HEK293T (cell line): ENCODE measurements around the gene ATXN2.

Experiments
- CTCF ChIA-PET: fragments of 350-600 bp; formaldehyde crosslinking; extraction: SDS; loops from one replicate; lab custom pipeline; 2021; ENCODE audit warnings: antibody characterized with exemption, inconsistent platforms; lab: Yijun Ruan, JAX
- POLR2A ChIA-PET: fragments of 350-600 bp; formaldehyde crosslinking; extraction: SDS; loops from one replicate; lab custom pipeline; 2020; ENCODE audit warnings: antibody characterized with exemption, inconsistent platforms; lab: Yijun Ruan, JAX
- DNase-seq: peaks from one replicate; pipeline ENCODE4 v3.0.0; 2012; ENCODE audit warnings: mixed read lengths; ENCODE audit errors: extremely low spot score
- ARNT ChIP-seq: fragments of 450-650 bp; IDR thresholded peaks from 2 replicates; pipeline ENCODE4 v1.6.1; 2017; ENCODE audit warnings: mild to moderate bottlenecking
- BHLHE40 ChIP-seq: fragments of 450-650 bp; IDR thresholded peaks from 2 replicates; pipeline ENCODE4 v1.6.1; 2016; ENCODE audit warnings: mild to moderate bottlenecking, moderate library complexity, borderline replicate concordance
- CTBP1 ChIP-seq: fragments of 450-650 bp; IDR thresholded peaks from 2 replicates; pipeline ENCODE4 v1.6.1; 2016; ENCODE audit warnings: borderline replicate concordance
- ELF4 ChIP-seq: fragments of 450-650 bp; IDR thresholded peaks from 2 replicates; pipeline ENCODE4 v1.6.1; 2017; ENCODE audit warnings: antibody characterized with exemption
- FOXA1 ChIP-seq: fragments of 450-650 bp; IDR thresholded peaks from 2 replicates; pipeline ENCODE4 v1.6.1; 2016; ENCODE audit warnings: mild to moderate bottlenecking
- FOXK2 ChIP-seq: fragments of 450-650 bp; IDR thresholded peaks from 2 replicates; pipeline ENCODE4 v1.6.1; 2016; ENCODE audit warnings: mild to moderate bottlenecking
- FOXM1 ChIP-seq: fragments of 450-650 bp; IDR thresholded peaks from 2 replicates; pipeline ENCODE4 v1.6.1; 2017; ENCODE audit warnings: mild to moderate bottlenecking, borderline replicate concordance
- HDGF ChIP-seq: fragments of 450-650 bp; IDR thresholded peaks from 2 replicates; pipeline ENCODE4 v1.6.1; 2017; ENCODE audit warnings: antibody characterized with exemption, borderline replicate concordance
- L3MBTL2 ChIP-seq: fragments of 450-650 bp; conservative IDR thresholded peaks from 2 replicates; pipeline ENCODE4 v1.6.1; 2016; ENCODE audit warnings: mild to moderate bottlenecking
- LEF1 ChIP-seq: fragments of 450-650 bp; IDR thresholded peaks from 2 replicates; pipeline ENCODE4 v1.6.1; 2017; ENCODE audit warnings: mild to moderate bottlenecking, borderline replicate concordance
- NFRKB ChIP-seq: fragments of 450-650 bp; IDR thresholded peaks from 2 replicates; pipeline ENCODE4 v1.6.1; 2016; ENCODE audit warnings: mild to moderate bottlenecking, moderate library complexity
- PKNOX1 ChIP-seq: fragments of 450-650 bp; IDR thresholded peaks from 2 replicates; pipeline ENCODE4 v1.6.1; 2016
- SP1 ChIP-seq: fragments of 450-650 bp; IDR thresholded peaks from 2 replicates; pipeline ENCODE4 v1.6.1; 2017
- SUZ12 ChIP-seq: fragments of 450-650 bp; IDR thresholded peaks from 2 replicates; pipeline ENCODE4 v1.6.1; 2016; ENCODE audit warnings: mild to moderate bottlenecking
- TARDBP ChIP-seq: fragments of 450-650 bp; IDR thresholded peaks from 2 replicates; pipeline ENCODE4 v1.6.1; 2016
- ZNF384 ChIP-seq: fragments of 450-650 bp; IDR thresholded peaks from 2 replicates; pipeline ENCODE4 v1.6.1; 2016

The ATXN2 gene

GRCh38 chr12:111412007-111412829 is 186.9 kb downstream of the ATXN2 start:
- DNase-seq, result no peak
- ChIA-PET POLR2A (no interaction called here), CTCF (interaction anchor here (0.5 to 2.2 kb wide), 4 partner anchors 16 to 261 kb away, joined by 3 to 8 read pairs (median 4); no protein-coding TSS in a partner anchor)
- TF ChIP-seq FOXM1 (no peak), ARNT (no peak), FOXK2 (no peak), SP1 (no peak), L3MBTL2 (no peak), SUZ12 (no peak), ZNF384 (no peak), FOXA1 (no peak), CTBP1 (no peak), TARDBP (no peak), LEF1 (no peak), NFRKB (no peak), ELF4 (no peak)

GRCh38 chr12:111411185-111411764 is 187.8 kb downstream of the ATXN2 start:
- ChIA-PET CTCF (interaction anchor here (0.5 to 1.1 kb wide), 4 partner anchors 14 to 262 kb away, joined by 3 to 4 read pairs (median 4); no protein-coding TSS in a partner anchor), POLR2A (no interaction called here)
- no peak for DNase-seq
- TF ChIP-seq NFRKB (no peak), CTBP1 (no peak), FOXA1 (no peak), SUZ12 (no peak), ELF4 (no peak), L3MBTL2 (no peak), FOXM1 (no peak), ARNT (no peak), HDGF (no peak), PKNOX1 (no peak), ZNF384 (no peak), BHLHE40 (no peak), TARDBP (no peak), LEF1 (no peak)

GRCh38 chr12:111410431-111411184 is 188.5 kb downstream of the ATXN2 start:
- no peak for TF ChIP-seq ARNT
- TF ChIP-seq SP1, result no peak
- no peak for TF ChIP-seq BHLHE40
- no peak for TF ChIP-seq PKNOX1
- TF ChIP-seq LEF1, result no peak
- ChIA-PET POLR2A (no interaction called here), CTCF (interaction anchor here (1.0 to 1.1 kb wide), 2 partner anchors 15 to 41 kb away, joined by 3 to 4 read pairs; no protein-coding TSS in a partner anchor)
- DNase-seq, result no peak

- TF ChIP-seq TARDBP (no peak), ARNT (no peak), SP1 (no peak), PKNOX1 (no peak), HDGF (no peak), FOXK2 (no peak), SUZ12 (no peak), ELF4 (no peak), BHLHE40 (no peak), FOXA1 (no peak), L3MBTL2 (no peak)
- ChIA-PET CTCF (interaction anchor here (1.0 to 1.1 kb wide), 2 partner anchors 16 to 42 kb away, joined by 3 to 4 read pairs; no protein-coding TSS in a partner anchor), POLR2A (no interaction called here)
- no peak for DNase-seq
These were observed 189.2 kb downstream of the ATXN2 start for GRCh38 chr12:111409780-111410430.

- DNase-seq, result no peak
- TF ChIP-seq BHLHE40 (no peak), NFRKB (no peak), CTBP1 (no peak)
- ChIA-PET POLR2A (no interaction called here), CTCF (no interaction called here)
These were observed 189.7 kb downstream of the ATXN2 start for GRCh38 chr12:111409403-111409779.
